ENCODE results near the gene HDAC7. TPM values are rescaled to one million over a fixed set of nuclear protein-coding genes. Genes with fewer than 3 reads are reported as not detected.

HDAC7 gene
- total RNA-seq, 1 donor from 2014 or later: 84.4 TPM

DNA sequence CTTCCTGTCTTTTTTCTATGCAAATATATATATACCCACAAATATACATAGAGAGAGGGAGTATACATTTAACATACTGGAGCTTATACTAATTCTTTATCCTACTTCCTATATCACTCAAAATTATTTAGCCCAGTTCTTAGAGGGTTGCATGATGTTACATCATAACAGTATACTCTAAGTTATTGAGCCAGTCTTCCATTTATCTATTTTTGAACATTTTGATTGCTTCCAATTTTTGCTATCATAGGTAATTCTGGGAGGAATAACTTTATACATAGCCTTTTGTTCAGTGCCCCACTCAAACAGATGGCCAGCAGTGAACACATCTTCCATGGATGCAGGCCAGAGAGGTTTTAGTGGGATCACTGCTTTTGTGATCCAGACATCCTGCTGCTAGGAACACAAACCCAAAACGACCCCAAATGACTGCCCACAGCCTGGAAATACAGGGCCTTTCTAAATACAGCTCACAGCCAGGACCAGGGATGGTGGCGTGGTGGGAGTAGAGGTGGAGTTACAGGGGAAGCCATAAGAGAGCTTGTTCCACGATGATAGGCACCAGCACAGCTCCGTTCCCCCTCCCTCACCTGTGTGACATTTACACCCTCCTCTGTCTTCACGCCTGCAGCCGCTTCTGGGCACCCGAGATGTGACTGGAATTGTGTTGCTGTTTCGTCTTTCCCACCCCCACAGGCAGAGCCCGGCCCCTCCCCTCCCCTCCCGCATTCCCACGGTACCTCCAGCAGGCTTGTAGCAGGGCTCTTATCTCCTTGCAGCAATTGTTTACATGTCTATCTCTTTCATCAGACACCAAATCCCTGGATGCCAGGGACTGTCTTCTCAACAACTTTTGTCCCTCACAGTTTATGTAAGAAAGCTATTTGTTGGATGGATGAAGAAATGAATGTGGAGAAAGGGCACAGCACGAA lies 30.7 kb upstream of the HDAC7 start:
- TF ChIP-seq, protein P1, sequence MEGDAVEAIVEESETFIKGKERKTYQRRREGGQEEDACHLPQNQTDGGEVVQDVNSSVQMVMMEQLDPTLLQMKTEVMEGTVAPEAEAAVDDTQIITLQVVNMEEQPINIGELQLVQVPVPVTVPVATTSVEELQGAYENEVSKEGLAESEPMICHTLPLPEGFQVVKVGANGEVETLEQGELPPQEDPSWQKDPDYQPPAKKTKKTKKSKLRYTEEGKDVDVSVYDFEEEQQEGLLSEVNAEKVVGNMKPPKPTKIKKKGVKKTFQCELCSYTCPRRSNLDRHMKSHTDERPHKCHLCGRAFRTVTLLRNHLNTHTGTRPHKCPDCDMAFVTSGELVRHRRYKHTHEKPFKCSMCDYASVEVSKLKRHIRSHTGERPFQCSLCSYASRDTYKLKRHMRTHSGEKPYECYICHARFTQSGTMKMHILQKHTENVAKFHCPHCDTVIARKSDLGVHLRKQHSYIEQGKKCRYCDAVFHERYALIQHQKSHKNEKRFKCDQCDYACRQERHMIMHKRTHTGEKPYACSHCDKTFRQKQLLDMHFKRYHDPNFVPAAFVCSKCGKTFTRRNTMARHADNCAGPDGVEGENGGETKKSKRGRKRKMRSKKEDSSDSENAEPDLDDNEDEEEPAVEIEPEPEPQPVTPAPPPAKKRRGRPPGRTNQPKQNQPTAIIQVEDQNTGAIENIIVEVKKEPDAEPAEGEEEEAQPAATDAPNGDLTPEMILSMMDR (conservative IDR thresholded peaks at IDR 0.05; ENCODE audit: low read depth, low read length): no peak

DNA sequence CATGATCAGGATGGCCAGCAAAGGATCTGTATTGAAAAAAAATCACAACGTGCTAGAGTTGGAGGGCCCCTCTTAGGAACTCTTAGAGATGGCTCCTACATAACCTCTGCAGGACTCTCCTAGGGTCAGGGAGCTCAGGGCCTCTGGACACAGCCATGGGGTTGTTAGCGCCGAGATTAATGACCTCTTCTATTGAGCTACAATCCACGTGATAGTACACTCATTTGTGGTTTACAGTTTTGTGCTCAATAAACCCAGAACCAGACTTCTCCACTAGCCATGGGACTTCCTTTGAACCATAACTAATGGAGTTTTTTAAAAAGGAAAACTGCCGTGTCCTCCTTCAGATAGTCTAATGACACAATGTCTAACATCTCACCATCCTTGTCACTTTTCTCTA lies 29.6 kb upstream of the HDAC7 start:
- no peak overlapping the region for H3K4me3 ChIP-seq (ENCODE audit: low read depth, low read length)
- TF ChIP-seq, protein P1 (conservative IDR thresholded peaks at IDR 0.05; ENCODE audit: low read depth, low read length): no peak
- DNase-seq (ENCODE audit: low read depth): no peak

More for the DNA sequence above, 30.7 kb upstream of the HDAC7 start:
- H3K4me3 ChIP-seq (ENCODE audit: low read depth, low read length): no peak overlapping the region
- DNase-seq (ENCODE audit: low read depth): no peak

DNA sequence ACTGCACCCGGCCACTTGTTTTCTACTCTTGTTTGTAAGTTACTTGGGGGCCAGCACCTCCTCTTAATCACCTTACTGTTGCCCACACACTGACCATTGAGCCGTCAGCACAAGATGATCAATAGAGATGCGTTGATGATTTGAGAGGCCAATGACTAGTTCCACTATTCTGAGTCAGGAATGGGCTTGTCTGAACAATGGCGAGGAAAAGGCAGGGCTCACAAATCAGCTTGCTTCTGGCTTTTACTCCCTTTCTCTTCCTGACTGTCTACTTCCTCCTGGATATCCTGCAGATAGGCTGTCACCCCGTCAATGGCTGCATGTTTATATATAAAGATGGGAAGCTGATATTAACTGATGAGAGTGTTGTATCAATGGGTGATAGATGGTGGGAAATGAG lies 29.1 kb upstream of the HDAC7 start:
- no peak for DNase-seq (ENCODE audit: low read depth)
- H3K4me3 ChIP-seq (ENCODE audit: low read depth, low read length): no peak overlapping the region
- TF ChIP-seq, protein P1 (conservative IDR thresholded peaks at IDR 0.05; ENCODE audit: low read depth, low read length): no peak

GRCh38 chr12:47846294-47846996 lies 26.7 kb upstream of the HDAC7 start:
- TF ChIP-seq, protein P1 (conservative IDR thresholded peaks at IDR 0.05; ENCODE audit: low read depth, low read length): no peak
- H3K4me3 ChIP-seq (ENCODE audit: low read depth, low read length): no peak overlapping the region
- no peak for DNase-seq (ENCODE audit: low read depth)

DNA sequence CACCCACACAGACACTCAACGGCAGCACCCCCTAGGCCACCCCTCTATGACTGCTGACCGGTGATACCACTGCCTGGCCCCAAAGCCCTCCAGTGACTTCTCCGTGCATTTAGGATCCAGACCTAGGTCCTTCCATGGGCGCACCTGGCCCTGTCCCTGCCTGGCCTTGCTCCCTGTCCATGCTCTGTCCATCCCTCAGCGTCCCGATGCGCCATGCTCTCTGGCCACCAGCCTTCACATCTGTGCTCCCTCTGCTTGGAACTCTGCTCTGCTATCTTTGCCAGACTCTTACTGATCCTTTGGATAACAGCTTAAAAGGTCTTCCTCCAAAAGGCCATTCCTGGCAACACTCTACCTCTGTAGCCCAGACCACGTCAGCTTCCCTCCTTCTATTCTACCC lies 25.4 kb upstream of the HDAC7 start:
- no peak overlapping the region for H3K4me3 ChIP-seq (ENCODE audit: low read depth, low read length)
- TF ChIP-seq, protein P1 (conservative IDR thresholded peaks at IDR 0.05; ENCODE audit: low read depth, low read length): no peak
- DNase-seq (ENCODE audit: low read depth): no peak

- no peak for DNase-seq (ENCODE audit: low read depth)
- TF ChIP-seq, protein P1 (conservative IDR thresholded peaks at IDR 0.05; ENCODE audit: low read depth, low read length): no peak
- H3K4me3 ChIP-seq (ENCODE audit: low read depth, low read length): no peak overlapping the region
Observed at GRCh38 chr12:47844264-47845019, 24.7 kb upstream of the HDAC7 start.

Data from epithelial cell of proximal tubule (primary cell).